GM12874 (cell line): Measurements from ENCODE around the gene IKZF1.

Source experiments
- TF ChIP-seq, protein P1 (sequence below): IDR thresholded peaks from 2 replicates; pipeline ENCODE4 v1.5.1; 2011; ENCODE audit warnings: low read depth, mild to moderate bottlenecking, control low read depth, low read length, moderate library complexity; ENCODE audit not compliant: insufficient read depth

The IKZF1 gene

GRCh38 chr7:50317697-50318669, 13.5 kb downstream of the IKZF1 start:
- TF ChIP-seq, protein P1, sequence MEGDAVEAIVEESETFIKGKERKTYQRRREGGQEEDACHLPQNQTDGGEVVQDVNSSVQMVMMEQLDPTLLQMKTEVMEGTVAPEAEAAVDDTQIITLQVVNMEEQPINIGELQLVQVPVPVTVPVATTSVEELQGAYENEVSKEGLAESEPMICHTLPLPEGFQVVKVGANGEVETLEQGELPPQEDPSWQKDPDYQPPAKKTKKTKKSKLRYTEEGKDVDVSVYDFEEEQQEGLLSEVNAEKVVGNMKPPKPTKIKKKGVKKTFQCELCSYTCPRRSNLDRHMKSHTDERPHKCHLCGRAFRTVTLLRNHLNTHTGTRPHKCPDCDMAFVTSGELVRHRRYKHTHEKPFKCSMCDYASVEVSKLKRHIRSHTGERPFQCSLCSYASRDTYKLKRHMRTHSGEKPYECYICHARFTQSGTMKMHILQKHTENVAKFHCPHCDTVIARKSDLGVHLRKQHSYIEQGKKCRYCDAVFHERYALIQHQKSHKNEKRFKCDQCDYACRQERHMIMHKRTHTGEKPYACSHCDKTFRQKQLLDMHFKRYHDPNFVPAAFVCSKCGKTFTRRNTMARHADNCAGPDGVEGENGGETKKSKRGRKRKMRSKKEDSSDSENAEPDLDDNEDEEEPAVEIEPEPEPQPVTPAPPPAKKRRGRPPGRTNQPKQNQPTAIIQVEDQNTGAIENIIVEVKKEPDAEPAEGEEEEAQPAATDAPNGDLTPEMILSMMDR: no peak

GRCh38 chr7:50321487-50322067, 17.1 kb downstream of the IKZF1 start:
- TF ChIP-seq, protein P1: no peak

DNA sequence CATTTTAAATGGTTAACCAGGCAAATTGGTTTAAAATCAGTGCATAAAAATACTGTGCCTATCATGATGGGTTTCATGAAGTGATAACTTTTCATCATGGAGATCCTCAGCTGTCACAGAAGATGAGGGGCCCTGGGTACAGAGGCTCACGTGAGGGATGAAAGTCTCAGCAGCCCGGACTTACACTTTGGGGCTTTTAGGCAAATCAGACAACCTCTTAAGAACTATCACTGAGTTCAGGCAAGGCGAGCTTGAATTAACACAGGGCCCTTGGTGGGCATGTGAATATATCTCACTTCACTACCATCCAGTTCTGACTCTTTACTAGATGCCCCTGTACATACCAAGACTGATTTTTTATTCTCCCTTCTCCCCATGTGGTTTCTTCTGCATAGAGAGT, 19.6 kb downstream of the IKZF1 start:
- TF ChIP-seq, protein P1: no peak

DNA sequence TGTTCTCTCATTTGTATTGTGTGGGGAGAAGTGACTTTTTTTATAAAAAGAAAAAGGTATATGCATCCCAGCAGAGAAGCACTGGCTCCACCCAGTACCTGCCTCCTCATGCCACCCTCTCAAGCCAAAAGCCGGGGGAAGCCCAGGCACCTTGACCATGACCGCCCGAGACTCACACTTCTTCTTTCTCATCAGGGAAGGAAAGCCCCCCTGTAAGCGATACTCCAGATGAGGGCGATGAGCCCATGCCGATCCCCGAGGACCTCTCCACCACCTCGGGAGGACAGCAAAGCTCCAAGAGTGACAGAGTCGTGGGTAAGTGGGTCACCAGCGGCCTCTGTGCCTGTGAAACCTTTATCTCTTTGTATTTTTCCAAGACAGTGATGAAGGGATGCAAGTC, 22.9 kb downstream of the IKZF1 start:
- TF ChIP-seq, protein P1: no peak

GRCh38 chr7:50329775-50330174, 25.3 kb downstream of the IKZF1 start:
- TF ChIP-seq, protein P1: no peak

- TF ChIP-seq, protein P1: no peak
These were observed 25.7 kb downstream of the IKZF1 start for GRCh38 chr7:50330254-50330653.

DNA sequence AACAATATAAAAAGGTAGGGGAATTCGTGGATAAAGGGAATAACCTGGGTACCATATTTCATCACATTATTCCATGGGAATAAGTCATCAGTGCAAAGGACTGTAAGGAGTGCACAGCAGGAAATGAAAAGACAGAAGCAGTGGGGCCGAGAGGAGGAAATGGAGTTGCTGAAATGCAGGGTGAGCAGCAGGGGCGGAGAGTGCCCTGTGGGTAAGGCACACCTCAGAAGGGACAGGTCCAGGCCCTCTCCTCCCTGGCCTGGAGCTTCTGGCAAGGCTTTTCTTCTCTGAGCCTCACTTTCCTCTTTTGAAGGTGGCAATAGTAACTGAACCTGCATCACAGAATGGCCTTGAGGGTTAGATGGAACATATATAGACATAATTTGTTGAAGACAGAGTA, 26.2 kb downstream of the IKZF1 start:
- TF ChIP-seq, protein P1: no peak
